Forelimb muscle (tissue), 1 donor: ENCODE data around the gene CDC42BPB. TPM values are rescaled to one million over a fixed set of nuclear protein-coding genes. Genes with fewer than 3 reads are reported as not detected.

Experiments used
- DNase-seq: peaks from one replicate; pipeline ENCODE4 v3.0.0-alpha.2; 2013; ENCODE audit warnings: low read depth
- polyA plus RNA-seq: library from polyadenylated mRNA; unstranded; fragments of 120-200 nt; gene quantifications from one replicate; pipeline ENCODE4 v1.2.1, GENCODE V29; 2013; ENCODE audit not compliant: insufficient read length

CDC42BPB gene
- polyA plus RNA-seq, 1 donor, result 50.8 TPM

DNA sequence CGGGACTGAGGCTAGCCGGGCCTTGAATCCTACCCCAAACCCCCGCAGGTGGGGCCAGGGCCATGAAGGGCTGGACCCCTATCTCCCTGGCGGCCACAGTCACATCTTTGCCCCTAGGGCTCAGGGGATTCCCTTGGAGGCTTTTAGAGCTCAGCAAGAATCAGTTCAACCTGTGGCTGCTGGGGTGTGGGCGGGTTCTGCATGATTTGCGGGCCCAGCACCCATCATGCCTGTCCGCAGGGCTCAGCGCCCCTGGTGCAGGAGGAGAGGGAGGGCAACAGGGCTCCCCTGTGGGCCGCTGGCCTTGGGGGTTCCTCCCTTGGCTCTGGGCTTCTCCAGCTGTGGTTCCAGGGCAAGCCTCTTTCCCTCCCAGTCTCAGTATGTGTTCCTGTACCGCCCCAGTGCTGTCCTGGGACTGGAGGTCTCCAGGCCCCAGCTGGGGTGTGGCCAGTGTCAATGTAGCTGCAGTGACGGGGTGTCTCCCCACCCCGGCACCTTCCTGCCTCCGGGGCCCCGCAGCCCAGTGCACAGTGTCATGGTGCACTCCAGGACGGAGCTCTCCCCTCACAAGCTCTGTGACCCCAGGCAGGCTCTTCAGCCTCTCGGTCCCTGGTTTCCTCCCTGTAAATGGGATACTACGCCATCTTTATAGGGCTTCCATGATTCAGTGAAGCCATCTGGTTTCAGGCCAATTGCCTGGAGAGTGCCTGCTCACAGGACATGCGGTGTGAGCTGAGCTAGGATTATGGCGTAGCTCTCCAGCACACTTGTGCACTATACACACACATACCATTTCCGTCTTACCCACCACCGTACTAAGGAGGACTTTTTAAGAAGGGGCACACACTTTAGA lies 16.8 kb upstream of the CDC42BPB start:
- no peak for DNase-seq

DNA sequence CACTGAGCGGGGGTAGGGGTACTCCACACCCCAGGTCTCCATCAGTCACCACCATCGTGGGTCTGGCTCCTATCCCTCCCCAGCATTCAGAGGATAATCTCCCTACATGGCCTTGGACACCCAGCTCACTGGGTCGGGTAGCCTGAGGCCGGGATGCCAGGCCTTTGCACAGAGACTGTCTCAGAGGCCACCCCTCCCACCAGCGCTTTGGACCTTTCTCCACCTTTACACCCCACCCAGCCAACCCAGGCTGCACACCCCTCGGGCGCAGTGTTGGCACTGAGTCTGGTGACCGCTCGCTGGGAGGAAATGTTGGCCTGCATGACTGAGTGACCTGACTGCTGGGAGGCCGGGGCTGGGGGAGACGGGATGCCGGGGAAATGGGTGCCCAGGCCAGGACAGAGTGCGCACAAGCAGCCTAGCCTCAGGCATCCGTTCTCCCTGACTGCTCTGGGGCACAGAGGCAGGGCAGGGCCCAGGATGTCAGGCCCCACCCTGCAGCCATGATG lies 16.1 kb upstream of the CDC42BPB start:
- DNase-seq, result no peak

DNA sequence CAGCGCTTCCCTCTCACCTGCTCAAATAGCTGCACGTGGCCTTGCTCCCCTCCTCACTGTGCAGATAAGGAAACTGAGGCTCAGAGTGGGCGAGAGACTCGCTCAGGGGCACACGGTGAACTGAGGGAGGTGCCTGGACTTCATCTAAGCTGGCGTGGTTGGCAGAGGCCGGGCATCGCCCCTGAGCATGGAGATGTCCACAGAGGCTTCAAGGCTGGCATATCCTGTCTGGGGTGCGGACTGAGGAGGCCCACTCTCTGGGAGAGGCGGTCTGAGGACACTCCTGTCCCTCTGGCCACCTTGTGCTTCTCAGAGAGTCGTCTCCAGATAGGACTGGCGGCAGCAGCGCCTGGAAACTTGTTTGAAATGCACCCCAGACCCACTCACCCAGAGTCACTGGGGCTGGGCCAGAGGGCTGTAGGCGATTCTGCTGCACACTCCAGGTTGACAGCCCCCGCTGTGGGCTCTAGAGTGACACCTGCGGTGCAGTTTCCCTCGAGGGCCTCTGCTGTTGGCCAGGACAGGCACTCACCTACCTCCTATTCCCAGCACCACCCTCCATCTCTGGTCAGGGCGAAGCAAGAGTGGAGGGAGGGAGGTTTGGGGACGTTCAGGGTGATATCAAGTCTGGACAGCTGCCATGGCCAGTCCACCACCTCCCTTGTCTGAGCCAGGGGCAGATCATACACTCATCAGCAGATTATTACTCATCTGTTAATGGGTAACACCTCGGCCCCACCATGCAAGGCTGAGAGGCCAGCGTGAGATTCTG lies 15.4 kb upstream of the CDC42BPB start:
- no peak for DNase-seq

DNA sequence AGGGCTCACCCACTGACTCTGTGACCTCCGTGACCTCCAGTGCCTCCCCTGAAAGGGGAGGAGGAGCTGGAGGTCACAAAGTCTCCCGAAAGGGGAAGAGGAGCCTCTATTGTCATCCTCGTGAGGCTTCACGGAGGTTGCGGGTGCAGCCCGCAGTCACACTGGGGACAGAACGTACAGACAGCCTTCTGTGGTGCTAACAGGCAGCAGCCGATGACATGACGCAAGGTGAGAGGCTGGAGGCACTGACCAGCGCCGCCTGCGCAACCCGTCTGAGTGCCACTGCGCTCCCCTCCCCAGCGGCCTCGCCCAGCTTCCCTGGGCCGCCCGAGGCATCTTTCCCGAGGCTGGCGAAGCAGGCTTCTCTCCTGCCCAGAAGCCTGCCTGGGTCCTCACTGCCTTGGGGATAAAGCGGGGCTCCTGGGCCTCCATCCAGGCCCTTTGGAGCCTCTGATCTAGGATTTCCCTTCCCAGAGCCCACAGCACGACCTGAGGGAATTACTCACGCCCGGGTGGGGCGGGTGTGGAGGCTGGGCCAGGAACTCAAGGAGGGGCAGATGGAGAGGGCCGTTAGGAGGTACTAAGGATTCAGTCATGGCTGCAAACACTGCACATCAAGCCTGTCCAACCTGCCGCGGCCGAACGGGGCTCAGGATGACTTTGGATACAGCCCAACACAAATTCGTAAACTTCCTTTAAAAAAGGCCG lies 14.3 kb upstream of the CDC42BPB start:
- DNase-seq, result no peak

DNA sequence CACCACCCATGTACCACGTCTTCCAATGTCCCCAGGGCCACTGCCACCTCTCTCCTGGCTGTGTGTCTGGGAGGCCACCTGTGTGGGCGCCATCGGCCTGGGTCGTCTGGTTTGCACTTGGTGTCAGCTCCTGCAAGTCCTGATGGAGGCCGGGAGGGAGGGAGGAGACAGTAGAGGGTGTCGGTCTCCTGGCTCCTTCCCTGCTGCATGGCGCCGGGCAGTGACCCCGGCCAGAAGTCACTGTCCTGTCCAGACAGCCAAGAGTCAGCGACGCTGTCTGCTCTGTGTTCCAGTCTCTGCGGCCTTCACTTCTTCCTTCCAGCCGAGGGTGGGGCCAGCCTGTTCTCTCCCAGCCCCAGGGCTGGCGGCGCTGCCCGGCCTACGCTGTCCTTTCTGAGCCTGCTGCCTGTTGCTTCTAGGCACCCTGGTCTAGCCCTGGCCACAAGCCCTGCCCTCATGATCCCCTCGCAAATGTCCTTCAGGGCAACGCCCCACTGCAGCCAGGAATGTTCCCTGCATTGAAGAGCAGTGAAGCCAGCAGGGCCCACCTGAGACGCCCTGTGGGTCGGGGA lies 13.7 kb upstream of the CDC42BPB start:
- DNase-seq, result no peak

DNA sequence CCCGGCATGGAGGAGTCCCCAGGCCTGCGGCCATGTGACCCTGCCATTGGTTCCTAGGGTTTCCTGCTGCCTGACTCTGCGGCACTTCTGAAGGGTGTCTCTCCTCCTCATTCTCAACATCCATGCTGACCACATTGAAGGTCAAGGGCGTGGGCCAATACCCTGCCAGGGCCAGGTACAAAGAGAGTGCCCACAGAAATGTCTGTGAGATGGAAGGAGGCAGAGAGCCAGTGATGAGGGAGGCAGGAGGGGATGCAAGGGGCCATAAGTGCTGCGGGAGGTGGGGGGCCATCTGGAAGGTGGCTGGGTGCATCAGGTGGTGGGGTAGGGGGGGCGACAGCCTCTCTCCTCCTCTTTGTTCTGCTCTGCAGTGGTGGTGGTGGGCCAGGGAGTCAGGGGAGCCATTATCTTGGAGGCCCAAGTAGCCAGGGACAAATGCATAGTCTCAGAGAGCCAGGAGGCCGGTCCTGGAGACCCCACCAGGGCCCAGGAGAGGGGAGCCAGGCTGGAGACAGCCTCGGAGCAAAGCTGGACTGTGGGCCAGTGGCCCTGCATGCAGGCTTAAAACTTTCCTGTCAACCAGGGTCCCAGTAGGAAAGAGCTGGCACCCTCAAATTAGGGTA lies 13.0 kb upstream of the CDC42BPB start:
- DNase-seq, result no peak

DNA sequence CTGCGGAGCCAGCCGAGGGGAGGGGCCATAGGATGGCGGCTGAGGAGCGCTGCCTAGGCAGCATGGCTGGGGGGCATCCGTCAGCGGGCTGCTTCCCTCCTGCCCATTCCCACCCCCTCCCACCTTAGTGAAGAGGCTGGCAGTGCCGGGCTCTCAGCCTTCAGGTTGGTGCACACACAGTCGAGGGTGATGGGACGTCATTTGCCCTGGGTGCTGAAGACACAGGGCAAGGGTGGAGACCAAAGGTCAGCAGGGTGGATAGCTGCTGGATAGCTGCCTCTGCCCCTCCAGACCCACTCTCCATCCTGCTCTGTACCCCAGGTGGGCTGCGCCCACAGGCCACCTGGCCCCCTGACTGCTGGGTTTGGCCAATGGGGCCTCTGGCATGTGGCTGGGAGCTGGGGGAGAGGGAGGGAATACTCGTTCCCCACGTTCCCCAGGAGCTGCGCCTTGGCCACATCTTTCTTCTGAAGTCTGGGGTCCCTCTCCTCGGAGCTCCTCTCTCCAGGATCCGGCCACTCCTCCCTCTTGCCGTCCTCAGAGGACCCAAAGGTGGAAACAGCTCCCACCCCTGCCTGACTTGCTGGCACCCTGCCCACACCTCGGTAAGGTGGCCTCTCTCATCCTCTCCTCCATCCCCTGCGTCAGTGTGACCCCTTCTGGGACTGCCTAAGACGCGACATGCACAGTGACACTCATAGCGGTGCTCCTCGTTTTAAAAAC lies 11.2 kb upstream of the CDC42BPB start:
- DNase-seq, result no peak

DNA sequence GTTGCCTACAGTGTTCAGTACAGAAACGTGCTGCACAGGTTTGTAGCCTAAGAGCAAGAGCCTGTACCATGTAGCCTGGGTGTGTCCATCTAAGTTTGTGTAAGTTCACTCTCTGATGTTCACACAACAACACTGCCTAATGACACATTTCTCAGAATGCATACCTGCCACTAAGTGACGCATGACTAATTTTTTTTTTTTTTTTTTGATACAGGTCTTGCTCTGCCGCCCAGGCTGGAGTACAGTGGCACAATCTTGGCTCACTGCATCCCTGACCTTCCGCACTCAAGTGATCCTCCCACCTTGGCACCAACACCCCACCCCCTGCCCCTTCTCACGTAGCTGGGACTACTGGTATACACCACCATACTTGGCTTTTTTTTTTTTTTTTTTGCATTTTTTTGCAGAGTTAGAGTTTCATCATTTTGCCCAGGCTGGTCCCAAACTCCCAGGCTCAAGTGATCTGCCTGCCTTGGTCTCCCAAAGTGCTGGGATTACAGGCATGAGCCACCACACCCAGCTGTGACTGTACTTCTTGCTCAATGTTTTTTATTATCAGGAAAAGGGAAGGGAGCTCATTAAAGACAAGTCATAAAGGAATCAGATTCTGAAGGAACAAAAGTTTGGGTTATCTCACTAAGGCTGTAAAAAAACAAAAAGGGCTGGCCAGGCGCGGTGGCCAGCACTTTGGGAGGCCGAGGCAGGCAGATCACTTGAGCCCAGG lies 10.0 kb upstream of the CDC42BPB start:
- DNase-seq, result no peak

DNA sequence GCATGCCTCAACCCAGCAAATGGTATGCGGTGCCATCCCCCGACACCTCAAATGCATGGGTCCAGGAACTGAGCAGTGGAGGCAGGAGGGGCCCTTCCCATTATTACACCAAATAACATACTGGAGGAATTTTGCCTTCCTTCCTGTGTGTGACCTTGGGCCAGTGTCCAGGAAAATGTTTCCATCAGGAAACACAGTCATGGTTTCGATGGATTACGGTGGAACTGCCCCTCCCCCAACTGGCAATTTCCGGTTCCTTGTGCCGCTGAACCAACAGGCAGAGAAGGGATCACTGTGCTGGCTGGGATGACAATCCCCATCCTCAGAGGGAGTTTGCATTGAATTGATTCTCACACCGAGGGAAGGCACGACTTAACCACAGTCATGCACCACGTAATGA lies 9.1 kb upstream of the CDC42BPB start:
- no peak for DNase-seq

DNA sequence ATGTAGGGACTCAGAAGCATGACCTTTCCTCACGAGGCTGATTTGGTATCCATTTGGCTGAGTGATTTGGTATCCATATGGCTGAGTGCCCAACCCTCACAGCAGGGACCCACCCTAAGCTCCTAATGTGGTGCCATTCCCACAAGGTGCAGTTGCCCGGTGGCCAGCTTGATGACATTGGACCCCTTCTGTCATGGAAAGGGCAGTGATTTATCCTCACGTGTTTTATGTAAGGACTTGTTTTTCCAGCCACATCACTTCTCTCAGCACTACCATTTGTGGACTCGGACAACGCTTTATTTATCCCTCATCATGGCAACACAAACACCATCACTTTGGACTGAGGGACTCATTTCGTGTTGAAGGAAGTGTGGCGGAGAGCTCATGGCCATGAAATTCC lies 8.5 kb upstream of the CDC42BPB start:
- DNase-seq, result no peak

DNA sequence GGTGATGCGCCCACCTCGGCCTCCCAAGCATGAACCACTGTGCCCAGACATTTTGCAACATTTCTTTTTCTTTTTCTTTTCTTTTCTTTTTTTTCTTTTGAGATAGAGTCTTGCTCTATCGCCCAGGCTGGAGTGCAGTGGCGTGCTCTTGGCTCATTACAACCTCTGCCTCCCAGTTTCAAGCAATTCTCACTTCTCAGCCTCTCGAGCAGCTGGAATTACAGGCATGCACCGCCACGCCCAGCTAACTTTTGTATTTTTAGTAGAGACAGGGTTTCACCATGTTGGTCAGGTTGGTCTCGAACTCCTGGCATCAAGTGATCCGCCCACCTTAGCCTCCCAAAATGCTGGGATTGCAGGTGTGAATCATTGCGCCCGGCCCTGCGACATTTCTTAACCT lies 7.6 kb upstream of the CDC42BPB start:
- no peak for DNase-seq

DNA sequence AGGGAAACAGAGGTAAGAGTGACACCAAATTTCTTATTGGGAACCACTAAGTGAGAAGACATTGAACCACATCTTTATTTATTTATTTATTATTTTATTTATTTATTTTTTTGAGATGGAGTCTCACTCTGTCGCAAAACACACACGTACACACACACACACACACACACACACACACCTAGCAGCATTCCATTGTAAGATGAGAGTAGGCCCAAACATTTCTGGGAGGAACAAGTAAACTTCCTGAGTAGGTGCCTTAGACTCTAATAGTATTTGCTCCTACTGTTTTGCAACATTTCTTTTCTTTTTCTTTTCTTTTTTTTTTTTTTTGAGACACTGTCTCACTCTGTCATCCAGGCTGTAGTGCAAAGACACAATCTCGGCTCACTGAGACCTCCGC lies 7.1 kb upstream of the CDC42BPB start:
- no peak for DNase-seq

DNA sequence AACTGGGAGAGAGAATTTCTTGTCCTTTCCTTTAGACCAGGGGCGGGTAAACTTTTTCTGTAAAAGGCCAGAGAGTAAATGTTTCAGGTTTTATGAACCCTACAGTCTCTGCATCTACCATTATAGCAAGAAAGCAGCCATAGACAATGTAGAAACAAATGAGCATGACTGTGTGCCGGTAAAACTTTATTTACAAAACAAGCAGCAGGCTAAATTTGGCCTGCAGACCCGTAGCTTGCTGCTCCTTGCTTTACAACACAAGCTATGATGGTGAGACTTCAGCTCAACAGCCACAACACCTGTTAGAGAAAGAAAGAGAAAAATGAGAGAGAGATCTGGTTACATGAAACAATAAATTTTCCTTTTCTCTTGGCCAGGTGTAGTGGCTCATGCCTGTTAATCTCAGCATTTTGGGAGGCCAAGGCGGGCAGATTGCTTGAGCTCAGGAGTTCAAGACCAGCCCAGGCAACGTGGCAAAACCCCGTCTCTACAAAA lies 4.2 kb upstream of the CDC42BPB start:
- no peak for DNase-seq

DNA sequence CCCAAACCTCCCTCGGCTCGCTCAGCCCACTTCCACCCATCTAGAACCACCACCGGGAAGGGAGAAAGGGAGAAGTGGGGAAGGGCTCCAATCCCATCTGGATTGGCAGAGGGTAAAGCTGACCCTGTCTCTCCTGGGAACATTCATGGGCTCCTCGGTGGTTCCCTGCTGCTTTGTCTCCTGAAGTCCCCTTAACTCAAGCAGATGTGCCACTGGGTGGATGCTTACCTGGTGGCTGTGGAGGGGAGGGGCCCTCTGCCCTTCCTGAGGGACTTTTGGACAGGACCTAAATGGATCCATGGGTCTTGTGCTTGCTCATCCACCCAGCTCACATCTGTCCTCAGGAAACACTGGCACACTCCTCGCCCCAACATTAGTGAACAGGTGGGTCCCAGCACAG lies 2.2 kb upstream of the CDC42BPB start:
- DNase-seq, result no peak

DNA sequence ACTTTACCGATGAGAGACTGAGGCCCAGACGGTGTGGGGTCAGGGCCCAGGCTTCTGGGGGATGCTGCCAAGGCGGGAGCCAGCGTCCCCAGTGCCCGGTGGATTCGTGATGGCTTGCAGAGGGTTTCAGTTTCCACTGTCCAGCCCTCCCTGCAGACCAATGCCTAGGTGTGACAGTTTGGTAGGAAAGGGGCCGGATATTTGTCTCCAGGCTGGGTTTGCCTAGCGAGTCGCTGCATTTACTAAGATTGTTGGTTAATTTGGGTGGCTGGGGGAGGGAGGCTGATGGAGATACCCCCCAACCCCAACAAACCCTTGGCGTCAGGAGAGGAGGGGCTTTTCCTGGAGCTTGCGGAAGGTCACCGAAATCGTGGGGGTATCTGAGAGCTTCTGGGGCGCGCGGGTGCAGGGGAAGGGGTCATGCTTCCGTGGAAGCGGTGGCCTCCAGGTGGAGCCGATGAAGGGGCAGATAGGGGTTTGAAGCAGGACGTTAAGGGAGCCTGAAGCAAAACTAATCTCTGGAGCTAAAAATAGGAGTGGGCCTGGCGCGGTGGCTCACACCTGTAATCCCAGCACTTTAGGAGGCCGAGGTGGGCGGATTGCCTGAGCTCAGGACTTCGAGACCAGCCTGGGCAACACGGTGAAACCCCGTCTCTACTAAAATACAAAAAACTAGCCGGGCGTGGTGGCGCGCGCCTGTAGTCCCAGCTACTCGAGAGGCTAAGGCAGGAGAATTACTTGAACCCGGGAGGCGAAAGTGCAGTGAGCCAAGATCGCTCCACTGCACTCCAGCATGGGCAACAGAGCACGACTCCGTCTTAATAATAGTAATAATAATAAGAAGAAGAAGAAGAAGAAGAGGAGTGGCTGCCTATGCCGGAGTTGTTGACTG lies 1.1 kb upstream of the CDC42BPB start:
- no peak for DNase-seq

DNA sequence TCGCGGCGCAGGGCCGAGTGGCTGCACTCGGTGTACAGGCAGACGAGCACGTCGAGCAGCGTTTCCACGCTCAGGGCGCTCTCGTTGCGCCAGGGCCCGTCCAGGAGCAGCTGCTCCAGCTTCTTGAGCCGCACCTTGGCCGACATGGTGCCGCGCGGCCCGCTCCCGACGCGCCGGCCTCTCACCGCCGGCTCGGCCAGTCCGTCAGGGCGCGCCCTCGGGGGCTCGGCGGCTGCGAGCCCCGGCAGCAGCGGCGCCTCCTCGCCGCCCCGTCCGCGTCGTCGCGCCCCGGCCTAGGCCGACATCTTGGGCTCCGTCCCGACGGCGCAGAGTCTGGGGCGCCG lies 349 bp downstream of the CDC42BPB start:
- DNase-seq, result no peak

DNA sequence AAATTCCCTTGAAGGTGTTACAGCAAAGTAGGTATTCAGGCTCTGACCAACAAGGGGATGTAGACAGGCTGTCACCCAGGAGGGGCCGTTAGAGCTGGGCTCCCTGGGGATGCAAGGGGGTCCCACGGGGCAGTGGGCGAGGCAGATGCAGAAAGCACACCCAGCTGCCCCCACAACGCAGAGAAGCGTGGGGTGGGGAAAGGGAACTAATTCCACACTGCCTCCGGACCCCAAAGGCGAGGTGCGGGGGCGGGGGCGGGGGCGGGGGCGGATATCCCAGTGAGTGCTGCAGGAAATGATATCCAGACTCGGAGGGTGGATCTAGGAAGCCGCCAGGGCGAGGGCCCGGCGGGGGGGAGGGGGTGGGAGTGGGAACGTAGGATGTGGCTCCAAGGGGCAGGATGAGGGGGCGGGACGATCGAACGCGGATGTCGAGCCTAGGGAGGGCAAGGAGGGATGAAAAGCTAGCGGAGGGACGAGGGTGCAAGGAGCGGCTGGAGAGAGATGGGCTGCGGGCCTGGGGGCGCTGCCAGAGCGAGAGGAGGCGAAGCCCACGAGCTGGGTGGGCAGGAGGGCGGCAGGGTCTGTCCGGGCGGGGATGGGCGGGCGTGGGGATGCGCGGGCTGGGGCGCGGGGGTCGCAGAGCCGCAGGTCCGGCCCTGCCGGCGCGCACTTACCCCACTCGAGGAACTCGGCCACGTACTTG lies 874 bp downstream of the CDC42BPB start:
- no peak for DNase-seq

DNA sequence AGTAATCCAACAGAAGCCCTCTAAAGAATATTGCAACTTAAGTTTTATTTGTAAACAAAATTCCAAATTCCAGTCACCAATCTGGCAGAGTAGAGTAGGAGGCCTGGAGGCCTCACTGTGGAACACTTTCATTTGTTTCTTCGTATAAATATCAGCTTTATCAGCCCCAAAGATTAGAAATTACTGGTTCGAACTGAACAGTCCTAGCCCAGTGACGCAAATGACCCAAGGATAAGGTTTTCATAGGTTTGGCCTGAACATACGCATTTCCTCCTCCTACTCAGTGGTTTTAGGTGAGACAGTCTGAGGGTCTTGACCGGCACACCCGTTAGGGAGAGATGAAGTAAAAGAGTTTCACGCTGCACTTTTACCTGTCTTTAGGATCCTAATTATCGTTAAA lies 1.7 kb downstream of the CDC42BPB start:
- no peak for DNase-seq
